Measurements from ENCODE around the gene RASL10B.

- TF ChIP-seq SMC3 (IDR thresholded peaks at IDR 0.05; ENCODE audit: borderline replicate concordance, low read length) = no peak
- no peak for TF ChIP-seq JUND (IDR thresholded peaks at IDR 0.05; ENCODE audit: low read depth, low read length)
- no peak for TF ChIP-seq TAF1 (IDR thresholded peaks at IDR 0.05; ENCODE audit: borderline replicate concordance, low read depth, low read length)
- no peak for TF ChIP-seq HCFC1 (IDR thresholded peaks at IDR 0.05; ENCODE audit: low read length)
- no peak for TF ChIP-seq CEBPZ (IDR thresholded peaks at IDR 0.05; ENCODE audit: low read depth, low read length)
- no peak for TF ChIP-seq POLR2A (IDR thresholded peaks at IDR 0.05; ENCODE audit: low read depth, low read length)
- no peak for TF ChIP-seq EZH2 (IDR thresholded peaks at IDR 0.05; ENCODE audit: borderline replicate concordance, control insufficient read depth, low read depth, low read length)
- no peak for TF ChIP-seq CHD2 (IDR thresholded peaks at IDR 0.05; ENCODE audit: borderline replicate concordance, low read depth, low read length)
- TF ChIP-seq PBX3 (IDR thresholded peaks at IDR 0.05; ENCODE audit: insufficient replicate concordance, low read depth, low read length) = no peak
- TF ChIP-seq SKIL (IDR thresholded peaks at IDR 0.05; ENCODE audit: low read depth, poor library complexity, severe bottlenecking) = no peak
- no peak for TF ChIP-seq BCL3 (IDR thresholded peaks at IDR 0.05; ENCODE audit: borderline replicate concordance, insufficient read depth, low read depth, low read length, poor library complexity, severe bottlenecking)
- no peak for TF ChIP-seq CTCF (IDR thresholded peaks at IDR 0.05 in 2 of 3, conservative IDR thresholded peaks at IDR 0.05 in 1 of 3; ENCODE audit: control insufficient read depth in 2 of 3, extremely low read depth in 1 of 3, insufficient read depth in 1 of 3, low read depth in 3 of 3, low read length in 3 of 3)
- no peak for TF ChIP-seq CEBPB (IDR thresholded peaks at IDR 0.05; ENCODE audit: borderline replicate concordance in 1 of 2, low read depth in 2 of 2, low read length in 2 of 2)
- TF ChIP-seq EGR1 (IDR thresholded peaks at IDR 0.05; ENCODE audit: borderline replicate concordance in 1 of 2, low read depth in 2 of 2, low read length in 2 of 2) = no peak
Measured at GRCh38 chr17:35705230-35705629, 26.2 kb upstream of the RASL10B start.

Data from GM12878 (cell line).